AG09319 (cell line): ENCODE measurements around the gene PAX6.

Experiments used
- DNase-seq: peaks from one replicate; pipeline ENCODE4 v3.0.0-alpha.2; 2010; ENCODE audit warnings: low read depth; ENCODE audit errors: extremely low read depth
- CTCF ChIP-seq: IDR thresholded peaks from 2 replicates; pipeline ENCODE4 v1.5.1; 2011; ENCODE audit warnings: low read depth, mild to moderate bottlenecking, inconsistent platforms, low read length, moderate library complexity

Gene PAX6

GRCh38 chr11:31810779-31811647 lies at the start of gene PAX6:
PAX6 (minus strand) TSS chr11:31811322; CDS start chr11:31806411, 4,911 bp downstream.
- no peak for TF ChIP-seq CTCF
- no peak for DNase-seq

GRCh38 chr11:31860391-31860790 lies 49.3 kb upstream of the PAX6 start:
- no peak for TF ChIP-seq CTCF

GRCh38 chr11:31856248-31856647 lies 45.1 kb upstream of the PAX6 start:
- no peak for DNase-seq
- no peak for TF ChIP-seq CTCF

More at GRCh38 chr11:31860391-31860790, 49.3 kb upstream of the PAX6 start:
- DNase-seq = no peak

- TF ChIP-seq CTCF = no peak
- DNase-seq = no peak
Observed at GRCh38 chr11:31855466-31855865, 44.3 kb upstream of the PAX6 start.

GRCh38 chr11:31850365-31850764 lies 39.2 kb upstream of the PAX6 start:
- TF ChIP-seq CTCF = no peak
- no peak for DNase-seq

- no peak for DNase-seq
- no peak for TF ChIP-seq CTCF
Observed at GRCh38 chr11:31847761-31848160, 36.6 kb upstream of the PAX6 start.

- DNase-seq = no peak
- no peak for TF ChIP-seq CTCF
Observed at GRCh38 chr11:31845331-31845730, 34.2 kb upstream of the PAX6 start.
